NB4 (cell line): Measurements from ENCODE around the gene FRYL.

Experiments used
- CTCF ChIP-seq: IDR thresholded peaks from one replicate; pipeline ENCODE4 v1.5.1; 2012; ENCODE audit warnings: low read depth, low read length
- MAX ChIP-seq: IDR thresholded peaks from 2 replicates; pipeline ENCODE4 v1.6.1; 2011; ENCODE audit warnings: low read depth, low read length
- POLR2A ChIP-seq: IDR thresholded peaks from 2 replicates; pipeline ENCODE4 v1.6.1; 2011; ENCODE audit warnings: mild to moderate bottlenecking; ENCODE audit not compliant: insufficient read length; ENCODE audit errors: extremely low read depth

- TF ChIP-seq CTCF (no peak), MAX (no peak), POLR2A (no peak)
These were observed 91.1 kb downstream of the FRYL start for GRCh38 chr4:48688953-48689352.
